Endothelial cell of umbilical vein (primary cell): ENCODE results near the gene PTGER2. TPM values are rescaled to one million over a fixed set of nuclear protein-coding genes. Genes with fewer than 3 reads are reported as not detected.
A peak's percentile ranks its signal among the peaks of the same experiment; 100 is the strongest.

Experiments
- BruUV-seq: library from RNA; stranded (reverse); fragments of 400-500 nt; replicated peaks from 2 replicates; lab custom pipeline; 2021; lab: Mats Ljungman, UMichigan
- CTCF ChIA-PET: fragments of 300-600, 350-600 bp; sonication (Branson Sonifier 250); formaldehyde crosslinking; loops from one replicate; lab custom pipeline; 2021; ENCODE audit warnings: antibody characterized with exemption, inconsistent platforms; lab: Charles Lee
- POLR2A ChIA-PET: fragments of 300-600, 350-600 bp; sonication (Branson Sonifier 250); formaldehyde crosslinking; loops from one replicate; lab custom pipeline; 2021; ENCODE audit warnings: antibody characterized with exemption, inconsistent platforms; lab: Charles Lee
- DNase-seq: peaks from one replicate; pipeline ENCODE4 v3.0.0-alpha.2; 2011; ENCODE audit warnings: low read depth, low spot score
- FAIRE-seq: peaks from 2 replicates; lab custom pipeline; 2011; peaks lifted over from hg19 to GRCh38; lab: Jason Lieb, UNC
- H2AFZ ChIP-seq: 2 replicates; pipeline ENCODE4 v1.6.0; 2012; ENCODE audit warnings: low read depth, low read length, control low read depth, inconsistent platforms
- H3K27ac ChIP-seq: 2 replicates; pipeline ENCODE4 v1.5.1; 2011; ENCODE audit warnings: low read depth, mild to moderate bottlenecking, control low read depth, low read length, moderate library complexity; ENCODE audit not compliant: insufficient read depth
- H3K27me3 ChIP-seq, 2 experiments: 2 replicates each; pipeline versions ENCODE4 v1.6.0 to v1.6.1; 2011; ENCODE audit warnings: low read length in 2 of 2, mixed read lengths in 1 of 2; ENCODE audit not compliant: control insufficient read depth in 2 of 2, insufficient read depth in 2 of 2
- H3K36me3 ChIP-seq, 2 experiments: 2 replicates in 1 of 2; 3 replicates in 1 of 2; pipeline ENCODE4 v1.5.1; 2011; ENCODE audit warnings: low read length in 2 of 2, mild to moderate bottlenecking in 1 of 2, moderate library complexity in 1 of 2; ENCODE audit not compliant: control insufficient read depth in 2 of 2, insufficient read depth in 2 of 2; ENCODE audit errors: extremely low read depth in 1 of 2
- H3K4me1 ChIP-seq: 3 replicates; pipeline ENCODE4 v1.5.1; 2011; ENCODE audit warnings: mild to moderate bottlenecking, low read length; ENCODE audit not compliant: control insufficient read depth, insufficient read depth; ENCODE audit errors: extremely low read depth
- H3K4me2 ChIP-seq: 2 replicates; pipeline ENCODE4 v1.6.1; 2011; ENCODE audit warnings: low read length, control low read depth, mixed read lengths; ENCODE audit not compliant: insufficient read depth
- H3K4me3 ChIP-seq, 3 experiments: fragments of 200-600 bp in 1 of 3; sonication (generic), shearing (Covaris generic) in 1 of 3; replicated peaks in 1 of 3; 2 replicates each; pipeline ENCODE4 v1.5.1; 2011 to 2016; ENCODE audit warnings: control low read depth in 3 of 3, low read length in 3 of 3, mild to moderate bottlenecking in 2 of 3, inconsistent platforms in 1 of 3, low read depth in 1 of 3, moderate library complexity in 1 of 3; ENCODE audit not compliant: insufficient read depth in 1 of 3
- H3K79me2 ChIP-seq: 2 replicates; pipeline ENCODE4 v1.6.0; 2012; ENCODE audit warnings: low read length, inconsistent platforms; ENCODE audit not compliant: control insufficient read depth, insufficient read depth
- H3K9ac ChIP-seq: replicated peaks from 2 replicates; pipeline ENCODE3; 2011; ENCODE audit warnings: low read length, control low read depth; ENCODE audit not compliant: insufficient read depth; ENCODE audit errors: extremely low read depth
- H3K9me1 ChIP-seq: replicated peaks from 3 replicates; pipeline ENCODE4 v1.6.0; 2011; ENCODE audit warnings: mild to moderate bottlenecking, low read length; ENCODE audit not compliant: control insufficient read depth, insufficient read depth; ENCODE audit errors: extremely low read depth
- H3K9me3 ChIP-seq: replicated peaks from 2 replicates; pipeline ENCODE4 v1.5.1; 2012; ENCODE audit warnings: low read length, inconsistent platforms; ENCODE audit not compliant: control insufficient read depth, insufficient read depth
- H4K20me1 ChIP-seq: replicated peaks from 2 replicates; pipeline ENCODE3; 2011; ENCODE audit warnings: mild to moderate bottlenecking, low read length; ENCODE audit not compliant: control insufficient read depth, insufficient read depth; ENCODE audit errors: extremely low read depth
- CTCF ChIP-seq, 2 donors: IDR thresholded peaks; 1 replicate in 1 of 2; 2 replicates in 1 of 2; pipeline ENCODE4 v1.5.1; 2011; ENCODE audit warnings: low read length in 2 of 2, mild to moderate bottlenecking in 2 of 2, moderate library complexity in 2 of 2, control low read depth in 1 of 2, inconsistent platforms in 1 of 2, low read depth in 1 of 2; ENCODE audit not compliant: insufficient read depth in 1 of 2; ENCODE audit errors: extremely low read depth in 1 of 2
- EZH2 ChIP-seq: IDR thresholded peaks from 2 replicates; pipeline ENCODE4 v1.6.1; 2012; ENCODE audit warnings: borderline replicate concordance, low read depth, mild to moderate bottlenecking, moderate library complexity, low read length, inconsistent platforms; ENCODE audit not compliant: severe bottlenecking
- GATA2 ChIP-seq: IDR thresholded peaks from 2 replicates; pipeline ENCODE4 v1.7.0; 2011; ENCODE audit warnings: low read depth, mild to moderate bottlenecking, moderate library complexity, mixed read lengths, low read length; ENCODE audit not compliant: insufficient read length, insufficient read depth
- JUN ChIP-seq: IDR thresholded peaks from 2 replicates; pipeline ENCODE4 v1.6.1; 2011; ENCODE audit warnings: borderline replicate concordance, low read depth; ENCODE audit not compliant: insufficient read length, insufficient read depth
- MYC ChIP-seq: IDR thresholded peaks from one replicate; pipeline ENCODE4 v1.6.1; 2011; ENCODE audit warnings: mild to moderate bottlenecking, low read depth, low read length
- POLR2A ChIP-seq: IDR thresholded peaks from 2 replicates; pipeline ENCODE4 v1.6.1; 2012; ENCODE audit warnings: low read depth, mild to moderate bottlenecking, control low read depth, low read length
- POLR2AphosphoS5 ChIP-seq: IDR thresholded peaks from 2 replicates; pipeline ENCODE4 v1.6.1; 2012; ENCODE audit warnings: low read depth, mild to moderate bottlenecking, control low read depth, low read length, moderate library complexity; ENCODE audit not compliant: insufficient read depth
- dilution Hi-C: fragments of 300-500 bp; cut with MboI; formaldehyde crosslinking; loops from one replicate; pipeline ENCODE4 v1.15.0; 2019; ENCODE audit warnings: low sequenced_read_pairs; ENCODE audit not compliant: extremely low pct_ligation_motif_present
- intact Hi-C: fragments of 100-400 bp; cut with micrococcal nuclease; formaldehyde crosslinking; loops from one replicate; pipeline ENCODE4 v1.10.0; 2022
- polyA plus RNA-seq, 4 experiments: library from polyadenylated mRNA; depleted of rRNA in 3 of 4; stranded (reverse) in 3 of 4; unstranded in 1 of 4; fragments of >200 nt; gene quantifications; 2 replicates each; pipeline versions ENCODE4 v1.2.1 to v1.2.3, GENCODE V29; 2011 to 2012; ENCODE audit warnings: missing spikeins in 1 of 4
- total RNA-seq: library from RNA; stranded (reverse); gene quantifications from 2 replicates; pipeline ENCODE4 v1.2.3, GENCODE V29; 2021

PTGER2 gene
- total and polyA plus RNA-seq, 2 donors (not counting 3 experiments of a cell fraction or from before 2014, with no cell fraction given): not detected

GRCh38 chr14:52271538-52271937, 42.6 kb upstream of the PTGER2 start:
- H3K9ac ChIP-seq: no peak overlapping the region
- H3K27me3 ChIP-seq: peaks cover 46 to 71% of the 10 kb centered on the region in 2 experiments
- no peak overlapping the region for H3K4me3 ChIP-seq
- no peak overlapping the region for H2AFZ ChIP-seq
- no peaks in the 10 kb centered on the region for H3K79me2 ChIP-seq
- CTCF ChIA-PET: no interaction called here
- no peaks in the 10 kb centered on the region for H3K36me3 ChIP-seq
- no peak overlapping the region for H3K27ac ChIP-seq
- intact Hi-C loops (loop anchor here (5.0 kb wide), 1 partner anchor 274 kb away; no protein-coding TSS in a partner anchor), dilution Hi-C loops (no loop called here)
- no peaks in the 10 kb centered on the region for H4K20me1 ChIP-seq
- FAIRE-seq (peak; percentile 38), DNase-seq (no peak)
- no peak overlapping the region for H3K4me2 ChIP-seq
- no peaks in the 10 kb centered on the region for H3K9me3 ChIP-seq
- POLR2A ChIA-PET: no interaction called here
- no TSS peak for BruUV-seq
- no peaks in the 10 kb centered on the region for H3K9me1 ChIP-seq
- no peaks in the 10 kb centered on the region for H3K4me1 ChIP-seq
- TF ChIP-seq POLR2AphosphoS5 (no peak), GATA2 (no peak), EZH2 (no peak), POLR2A (no peak), JUN (no peak), MYC (no peak)

- intact Hi-C loops (loop anchor here (5.0 kb wide), 1 partner anchor 275 kb away; no protein-coding TSS in a partner anchor), dilution Hi-C loops (no loop called here)
- H3K4me3 ChIP-seq: no peak overlapping the region
- TF ChIP-seq CTCF (IDR thresholded peaks at IDR 0.05; ENCODE audit: extremely low read depth in 1 of 2, insufficient read depth in 1 of 2, low read depth in 1 of 2, low read length in 2 of 2) (peak in 1 of 2 donors; percentile 20), POLR2A (no peak)
- no peak overlapping the region for H3K9ac ChIP-seq
- no peaks in the 10 kb centered on the region for H3K4me1 ChIP-seq
- no peak for FAIRE-seq
- ChIA-PET POLR2A (no interaction called here), CTCF (interaction anchor here (1.7 kb wide), 1 partner anchor 277 kb away, joined by 8 read pairs; no protein-coding TSS in a partner anchor)
- H3K4me2 ChIP-seq: no peak overlapping the region
- no TSS peak for BruUV-seq
- H4K20me1 ChIP-seq: no peaks in the 10 kb centered on the region
- H3K9me1 ChIP-seq: no peaks in the 10 kb centered on the region
- H3K79me2 ChIP-seq: no peaks in the 10 kb centered on the region
- no peak for DNase-seq
- no peaks in the 10 kb centered on the region for H3K9me3 ChIP-seq
- H3K27ac ChIP-seq: no peak overlapping the region
- peaks cover 38 to 65% of the 10 kb centered on the region in 2 experiments for H3K27me3 ChIP-seq
- no peak overlapping the region for H2AFZ ChIP-seq
- H3K36me3 ChIP-seq: no peaks in the 10 kb centered on the region
Observed at GRCh38 chr14:52272375-52272774, 41.7 kb upstream of the PTGER2 start.
